HepG2 (cell line): ENCODE results near the gene MFSD12. TPM values are rescaled to one million over a fixed set of nuclear protein-coding genes. Genes with fewer than 3 reads are reported as not detected.
A peak's percentile ranks its signal among the peaks of the same experiment; 100 is the strongest.

Experiments used
- ATAC-seq: fragments of 200-7000 bp; cut with Tn5 transposase; 3 replicates; pipeline ENCODE4 v1.9.1; 2020; ENCODE audit warnings: mild to moderate bottlenecking, moderate library complexity
- BruUV-seq: library from RNA; stranded (reverse); fragments of 400-500 nt; replicated peaks from 2 replicates; lab custom pipeline; 2021; lab: Mats Ljungman, UMichigan
- CTCF ChIA-PET: fragments of 300-600 bp; formaldehyde crosslinking; extraction: SDS; loops from one replicate; lab custom pipeline; 2021; ENCODE audit warnings: low total read pairs, inconsistent platforms, low intra/inter-chr PET ratio; lab: Yijun Ruan, JAX
- POLR2A ChIA-PET: fragments of 350-600 bp; sonication (Branson Sonifier 250); formaldehyde crosslinking; loops from one replicate; lab custom pipeline; 2020; ENCODE audit warnings: antibody characterized with exemption, inconsistent platforms; lab: Yijun Ruan, JAX
- DNase-seq: peaks from one replicate; pipeline ENCODE4 v3.0.0-alpha.2; 2015; ENCODE audit warnings: low spot score
- FAIRE-seq: peaks from 3 replicates; lab custom pipeline; 2011; peaks lifted over from hg19 to GRCh38; lab: Jason Lieb, UNC
- H2AFZ ChIP-seq: one replicate; pipeline ENCODE4 v1.6.1; 2011; ENCODE audit warnings: low read length, inconsistent platforms
- H3K27ac ChIP-seq: fragments of 300-600 bp; 3 replicates; pipeline ENCODE4 v1.8.0; 2011; ENCODE audit warnings: mixed run types, mild to moderate bottlenecking, mixed read lengths, low read length, inconsistent platforms; ENCODE audit not compliant: insufficient read depth; ENCODE audit errors: extremely low read length
- H3K27me3 ChIP-seq, 2 experiments: fragments of 200-600 bp in 1 of 2; 2 replicates in 1 of 2; 3 replicates in 1 of 2; pipeline versions ENCODE4 v1.6.0 to v1.8.0; 2011; ENCODE audit warnings: low read length in 2 of 2, mild to moderate bottlenecking in 2 of 2, moderate library complexity in 2 of 2, inconsistent platforms in 1 of 2; ENCODE audit not compliant: insufficient read depth in 2 of 2, control insufficient read depth in 1 of 2
- H3K36me3 ChIP-seq, 2 experiments: fragments of 200-600 bp in 1 of 2; replicated peaks in 1 of 2; 2 replicates in 1 of 2; 3 replicates in 1 of 2; pipeline versions ENCODE4 v1.5.1 to v1.8.0; 2011; ENCODE audit warnings: low read length in 2 of 2, inconsistent platforms in 1 of 2; ENCODE audit not compliant: insufficient read depth in 2 of 2, control insufficient read depth in 1 of 2
- H3K4me1 ChIP-seq: 2 replicates; pipeline ENCODE4 v1.5.1; 2012; ENCODE audit warnings: low read length, inconsistent platforms; ENCODE audit not compliant: insufficient read depth
- H3K4me2 ChIP-seq: 2 replicates; pipeline ENCODE4 v1.6.0; 2011; ENCODE audit warnings: low read depth, low read length, inconsistent platforms
- H3K4me3 ChIP-seq, 3 experiments: fragments of 200-600 bp in 1 of 3; sonication (generic), shearing (Covaris generic) in 1 of 3; replicated peaks in 1 of 3; 2 replicates each; pipeline ENCODE4 v1.5.1; 2011 to 2016; ENCODE audit warnings: low read length in 3 of 3, inconsistent platforms in 2 of 3, low read depth in 2 of 3, mild to moderate bottlenecking in 2 of 3, control low read depth in 1 of 3, mixed read lengths in 1 of 3; ENCODE audit not compliant: insufficient read depth in 1 of 3
- H3K79me2 ChIP-seq: one replicate; pipeline ENCODE4 v1.6.1; 2011; ENCODE audit warnings: low read length, inconsistent platforms; ENCODE audit not compliant: insufficient read depth
- H3K9ac ChIP-seq: 2 replicates; pipeline ENCODE4 v1.6.0; 2011; ENCODE audit warnings: mild to moderate bottlenecking, low read depth, low read length, inconsistent platforms; ENCODE audit not compliant: insufficient read depth
- H3K9me3 ChIP-seq: 2 replicates; pipeline ENCODE4 v1.5.1; 2012; ENCODE audit warnings: mild to moderate bottlenecking, low read length
- H4K20me1 ChIP-seq: 2 replicates; pipeline ENCODE4 v1.6.0; 2011; ENCODE audit warnings: inconsistent platforms, mild to moderate bottlenecking, low read length, moderate library complexity; ENCODE audit not compliant: insufficient read depth
- ARNT2 ChIP-seq: sonication (generic); formaldehyde crosslinking; IDR thresholded peaks from 2 replicates; pipeline ENCODE4 v1.8.0; 2022; ENCODE audit warnings: mild to moderate bottlenecking, low read depth, missing genetic modification reagents, moderate library complexity
- CREB1 ChIP-seq, 2 experiments: fragments of 450-650 bp in 1 of 2; IDR thresholded peaks; 2 replicates each; pipeline ENCODE4 v1.6.1; 2016 to 2017; ENCODE audit warnings: control low read depth in 1 of 2, mild to moderate bottlenecking in 1 of 2, missing compliant biosample characterization in 1 of 2, missing genetic modification characterization in 1 of 2
- ETV5 ChIP-seq: IDR thresholded peaks from 2 replicates; pipeline ENCODE4 v1.6.1; 2018; ENCODE audit warnings: missing biosample characterization, missing genetic modification reagents, inconsistent platforms, borderline replicate concordance
- FOXA1 ChIP-seq, 2 experiments: fragments of 450-650 bp in 1 of 2; sonication (generic) in 1 of 2; formaldehyde crosslinking in 1 of 2; IDR thresholded peaks; 2 replicates each; pipeline versions ENCODE4 v1.4.0 to v1.6.1; 2016 to 2020; ENCODE audit warnings: missing genetic modification reagents in 1 of 2
- HIVEP1 ChIP-seq: sonication (generic); formaldehyde crosslinking; IDR thresholded peaks from 2 replicates; pipeline ENCODE4 v1.4.0; 2020; ENCODE audit warnings: mild to moderate bottlenecking, missing genetic modification reagents
- KDM5B ChIP-seq: sonication (generic); formaldehyde crosslinking; IDR thresholded peaks from 2 replicates; pipeline ENCODE4 v1.4.0; 2020; ENCODE audit warnings: missing genetic modification reagents, mild to moderate bottlenecking, borderline replicate concordance
- LRRFIP1 ChIP-seq: sonication (generic); formaldehyde crosslinking; conservative IDR thresholded peaks from 2 replicates; pipeline ENCODE4 v1.4.0; 2020; ENCODE audit warnings: missing genetic modification reagents
- MEF2D ChIP-seq: sonication (generic); formaldehyde crosslinking; IDR thresholded peaks from 2 replicates; pipeline ENCODE4 v1.5.1; 2020; ENCODE audit warnings: mild to moderate bottlenecking, missing genetic modification reagents
- PHF21A ChIP-seq: sonication (generic); formaldehyde crosslinking; IDR thresholded peaks from 2 replicates; pipeline ENCODE4 v1.5.0; 2020; ENCODE audit warnings: mild to moderate bottlenecking, missing genetic modification reagents
- RARG ChIP-seq: sonication (generic); formaldehyde crosslinking; IDR thresholded peaks from 2 replicates; pipeline ENCODE4 v1.4.0; 2020; ENCODE audit warnings: low read depth, mild to moderate bottlenecking, missing genetic modification reagents
- SMAD3 ChIP-seq: sonication (generic); formaldehyde crosslinking; IDR thresholded peaks from 2 replicates; pipeline ENCODE4 v1.4.0; 2020; ENCODE audit warnings: missing genetic modification reagents
- TCF7 ChIP-seq: sonication (generic); IDR thresholded peaks from 2 replicates; pipeline ENCODE4 v1.6.1; 2016; ENCODE audit warnings: antibody characterized with exemption, low read depth
- ZNF205 ChIP-seq: IDR thresholded peaks from 2 replicates; pipeline ENCODE4 v1.6.1; 2018; ENCODE audit warnings: missing biosample characterization, missing genetic modification reagents
- ZNF503 ChIP-seq: sonication (generic); formaldehyde crosslinking; IDR thresholded peaks from 2 replicates; pipeline ENCODE4 v1.4.0; 2020; ENCODE audit warnings: missing genetic modification reagents
- ZNF605 ChIP-seq: sonication (generic); formaldehyde crosslinking; IDR thresholded peaks from 2 replicates; pipeline ENCODE4 v1.8.0; 2022; ENCODE audit warnings: mild to moderate bottlenecking, missing genetic modification reagents
- ZNF616 ChIP-seq: sonication (generic); formaldehyde crosslinking; IDR thresholded peaks from 2 replicates; pipeline ENCODE4 v1.5.0; 2020; ENCODE audit warnings: low read depth, mild to moderate bottlenecking, missing genetic modification reagents
- ZNF749 ChIP-seq: sonication (generic); formaldehyde crosslinking; IDR thresholded peaks from 2 replicates; pipeline ENCODE4 v1.8.0; 2022; ENCODE audit warnings: mild to moderate bottlenecking, missing genetic modification reagents, moderate library complexity, borderline replicate concordance
- ZNF841 ChIP-seq: sonication (generic); formaldehyde crosslinking; IDR thresholded peaks from 2 replicates; pipeline ENCODE4 v1.8.1; 2023; ENCODE audit warnings: missing genetic modification reagents, borderline replicate concordance
- WGBS: methylation state at CpG from one replicate; pipeline ENCODE4 v1.1.6; 2017; ENCODE audit warnings: low lambda C conversion rate; 5-methylcytosine and 5-hydroxymethylcytosine counted together
- in situ Hi-C: cut with HindIII; loops from 2 replicates; pipeline ENCODE4 v1.10.0; 2017; ENCODE audit warnings: low pct_unique_long_range_greater_than_20kb; ENCODE audit not compliant: extremely low pct_ligation_motif_present
- intact Hi-C: fragments of 100-400 bp; cut with micrococcal nuclease; formaldehyde crosslinking; loops from one replicate; pipeline ENCODE4 v1.10.0; 2022; ENCODE audit not compliant: unreplicated experiment
- polyA plus RNA-seq, 8 experiments: library from polyadenylated mRNA; depleted of rRNA in 3 of 8; stranded (reverse) in 7 of 8; unstranded in 1 of 8; fragments of >200 nt; fragmentation: Illumina TruSeq in 4 of 8; extraction: Trizol in 4 of 8; gene quantifications; 2 replicates each; pipeline versions ENCODE4 v1.2.1 to v1.2.3, GENCODE V29; 2011 to 2016; ENCODE audit warnings: low read depth in 4 of 8, missing spikeins in 1 of 8, mixed read lengths in 1 of 8; ENCODE audit not compliant: insufficient read depth in 1 of 8
- total RNA-seq, 5 experiments: library from RNA; depleted of rRNA; stranded (reverse); fragments of >200 nt; fragmentation: Illumina TruSeq; extraction: Trizol; gene quantifications; 2 replicates each; pipeline ENCODE4 v1.2.3, GENCODE V29; 2016; ENCODE audit warnings: low read depth in 1 of 5

Gene MFSD12
- total and polyA plus RNA-seq, 2 of the 13 experiments (the other 11 are each of a cell fraction or from before 2014, with no cell fraction given), result 27.2 to 29.1 TPM

- peak within 1 kb of the TSS; percentile 82 to 96 (median 92) for H3K4me3 ChIP-seq
- in situ Hi-C loops (no loop called here), intact Hi-C loops (loop anchor here (5.0 kb wide), 1 partner anchor 67 kb away; the partner anchor contains the start of gene HMG20B)
- H3K9ac ChIP-seq, result peak within 1 kb of the TSS; percentile 95
- DNase-seq (peak; percentile 95), FAIRE-seq (peak; percentile 60), ATAC-seq (peak; percentile 78)
- peaks cover 38% of the 10 kb centered on the region for H3K79me2 ChIP-seq
- H3K27ac ChIP-seq, result peak within 1 kb of the TSS; percentile 84
- ChIA-PET POLR2A (no interaction called here), CTCF (no interaction called here)
- peak within 1 kb of the TSS; percentile 44 for H2AFZ ChIP-seq
- peaks cover 3 to 16% of the 10 kb centered on the region in 2 experiments; a peak in 3 of 5 replicates for H3K36me3 ChIP-seq
- no peaks in the 10 kb centered on the region for H3K27me3 ChIP-seq
- WGBS, result 0% methylated on average over 7 of the region's 79 CpGs
- H3K4me1 ChIP-seq, result peaks cover 57% of the 10 kb centered on the region
- peak within 1 kb of the TSS; percentile 94 for H3K4me2 ChIP-seq
- TSS peak; percentile 80 for BruUV-seq
- H4K20me1 ChIP-seq, result peaks cover 2% of the 10 kb centered on the region; the same call in 1 of the 2 replicates
- H3K9me3 ChIP-seq, result no peaks in the 10 kb centered on the region
- TF ChIP-seq MEF2D (CRISPR knock-in tag), result no peak
- TF ChIP-seq ARNT2, result peak; percentile 70
- peak; percentile 40; the same call in 1 of the 2 replicates for TF ChIP-seq PHF21A
- no peak for TF ChIP-seq LRRFIP1 (CRISPR knock-in tag)
- peak; percentile 91 for TF ChIP-seq CREB1 (IDR thresholded peaks at IDR 0.05)
- peak; percentile 97 for TF ChIP-seq CREB1 (CRISPR knock-in tag; IDR thresholded peaks at IDR 0.05)
- TF ChIP-seq SMAD3 (CRISPR knock-in tag), result no peak; the same call in 1 of the 2 replicates
- 0 out of 2 replicates have a peak, but pooled peaks have one; percentile 44 for TF ChIP-seq ZNF749 (CRISPR knock-in tag)
- TF ChIP-seq ZNF503 (CRISPR knock-in tag), result peak; percentile 23; the same call in 1 of the 2 replicates
- TF ChIP-seq ETV5 (CRISPR knock-in tag), result peak; percentile 97
- no peak for TF ChIP-seq FOXA1 (IDR thresholded peaks at IDR 0.05)
- TF ChIP-seq FOXA1 (CRISPR knock-in tag; IDR thresholded peaks at IDR 0.05), result peak; percentile 66
- TF ChIP-seq HIVEP1 (CRISPR knock-in tag), result 0 out of 2 replicates have a peak, but pooled peaks have one; percentile 41
- TF ChIP-seq ZNF616 (CRISPR knock-in tag), result no peak; the same call in 1 of the 2 replicates
- peak; percentile 62; the same call in 1 of the 2 replicates for TF ChIP-seq ZNF605 (CRISPR knock-in tag)
- TF ChIP-seq ZNF841, result no peak
- TF ChIP-seq RARG (CRISPR knock-in tag), result no peak
- no peak; the same call in 1 of the 2 replicates for TF ChIP-seq KDM5B (CRISPR knock-in tag)
- peak; percentile 13; the same call in 1 of the 2 replicates for TF ChIP-seq ZNF205 (CRISPR knock-in tag)
- no peak for TF ChIP-seq TCF7
These were observed 51.6 kb downstream of the MFSD12 start, which contains the start of gene FZR1 for GRCh38 chr19:3505598-3506383. Gene FZR1 (plus strand): TSS chr19:3506311. CDS start chr19:3522990, 16,679 bp downstream.
